ENCODE results near the gene KIF3A.

GRCh38 chr5:132689513-132689912 is 47.8 kb downstream of the KIF3A start:
- no peak for TF ChIP-seq CTCF (tag by site-specific recombination; IDR thresholded peaks at IDR 0.05)
- TF ChIP-seq ZNF549 (tag by site-specific recombination; IDR thresholded peaks at IDR 0.05), result no peak
- no peak for TF ChIP-seq ZNF146 (tag by site-specific recombination; IDR thresholded peaks at IDR 0.05)
- no peak for TF ChIP-seq ZNF561 (tag by site-specific recombination; IDR thresholded peaks at IDR 0.05; ENCODE audit: borderline replicate concordance)
- no peak for TF ChIP-seq PRDM4 (tag by site-specific recombination; IDR thresholded peaks at IDR 0.05)
- no peak for TF ChIP-seq ZNF48 (tag by site-specific recombination; IDR thresholded peaks at IDR 0.05)
- TF ChIP-seq ZBTB17 (tag by site-specific recombination; IDR thresholded peaks at IDR 0.05), result no peak
- TF ChIP-seq ZNF624 (tag by site-specific recombination; IDR thresholded peaks at IDR 0.05), result no peak
- TF ChIP-seq PRDM1 (tag by site-specific recombination; IDR thresholded peaks at IDR 0.05), result no peak
- TF ChIP-seq, protein P1, sequence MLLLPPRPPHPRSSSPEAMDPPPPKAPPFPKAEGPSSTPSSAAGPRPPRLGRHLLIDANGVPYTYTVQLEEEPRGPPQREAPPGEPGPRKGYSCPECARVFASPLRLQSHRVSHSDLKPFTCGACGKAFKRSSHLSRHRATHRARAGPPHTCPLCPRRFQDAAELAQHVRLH (tag by site-specific recombination; IDR thresholded peaks at IDR 0.05), result no peak
- no peak for TF ChIP-seq HOXD13 (CRISPR knock-in tag; IDR thresholded peaks at IDR 0.05; ENCODE audit: borderline replicate concordance)
- no peak for TF ChIP-seq ATF2 (tag by site-specific recombination; IDR thresholded peaks at IDR 0.05; ENCODE audit: low read depth)

All from HEK293 (cell line).